HepG2 (cell line): Measurements from ENCODE around the gene MAP2K6. TPM values are rescaled to one million over a fixed set of nuclear protein-coding genes. Genes with fewer than 3 reads are reported as not detected.

Experiments
- ATAC-seq: fragments of 200-7000 bp; cut with Tn5 transposase; 3 replicates; pipeline ENCODE4 v1.9.1; 2020; ENCODE audit warnings: mild to moderate bottlenecking, moderate library complexity
- BruUV-seq: library from RNA; stranded (reverse); fragments of 400-500 nt; replicated peaks from 2 replicates; lab custom pipeline; 2021; lab: Mats Ljungman, UMichigan
- CTCF ChIA-PET: fragments of 300-600 bp; formaldehyde crosslinking; extraction: SDS; loops from one replicate; lab custom pipeline; 2021; ENCODE audit warnings: low total read pairs, inconsistent platforms, low intra/inter-chr PET ratio; lab: Yijun Ruan, JAX
- POLR2A ChIA-PET: fragments of 350-600 bp; sonication (Branson Sonifier 250); formaldehyde crosslinking; loops from one replicate; lab custom pipeline; 2020; ENCODE audit warnings: antibody characterized with exemption, inconsistent platforms; lab: Yijun Ruan, JAX
- DNase-seq: peaks from one replicate; pipeline ENCODE4 v3.0.0-alpha.2; 2015; ENCODE audit warnings: low spot score
- FAIRE-seq: peaks from 3 replicates; lab custom pipeline; 2011; peaks lifted over from hg19 to GRCh38; lab: Jason Lieb, UNC
- H2AFZ ChIP-seq: one replicate; pipeline ENCODE4 v1.6.1; 2011; ENCODE audit warnings: low read length, inconsistent platforms
- H3K27ac ChIP-seq: fragments of 300-600 bp; 3 replicates; pipeline ENCODE4 v1.8.0; 2011; ENCODE audit warnings: mixed run types, mild to moderate bottlenecking, mixed read lengths, low read length, inconsistent platforms; ENCODE audit not compliant: insufficient read depth; ENCODE audit errors: extremely low read length
- H3K27me3 ChIP-seq, 2 experiments: fragments of 200-600 bp in 1 of 2; 2 replicates in 1 of 2; 3 replicates in 1 of 2; pipeline versions ENCODE4 v1.6.0 to v1.8.0; 2011; ENCODE audit warnings: low read length in 2 of 2, mild to moderate bottlenecking in 2 of 2, moderate library complexity in 2 of 2, inconsistent platforms in 1 of 2; ENCODE audit not compliant: insufficient read depth in 2 of 2, control insufficient read depth in 1 of 2
- H3K36me3 ChIP-seq, 2 experiments: fragments of 200-600 bp in 1 of 2; replicated peaks in 1 of 2; 2 replicates in 1 of 2; 3 replicates in 1 of 2; pipeline versions ENCODE4 v1.5.1 to v1.8.0; 2011; ENCODE audit warnings: low read length in 2 of 2, inconsistent platforms in 1 of 2; ENCODE audit not compliant: insufficient read depth in 2 of 2, control insufficient read depth in 1 of 2
- H3K4me1 ChIP-seq: 2 replicates; pipeline ENCODE4 v1.5.1; 2012; ENCODE audit warnings: low read length, inconsistent platforms; ENCODE audit not compliant: insufficient read depth
- H3K4me2 ChIP-seq: 2 replicates; pipeline ENCODE4 v1.6.0; 2011; ENCODE audit warnings: low read depth, low read length, inconsistent platforms
- H3K4me3 ChIP-seq, 3 experiments: fragments of 200-600 bp in 1 of 3; sonication (generic), shearing (Covaris generic) in 1 of 3; replicated peaks in 1 of 3; 2 replicates each; pipeline ENCODE4 v1.5.1; 2011 to 2016; ENCODE audit warnings: low read length in 3 of 3, inconsistent platforms in 2 of 3, low read depth in 2 of 3, mild to moderate bottlenecking in 2 of 3, control low read depth in 1 of 3, mixed read lengths in 1 of 3; ENCODE audit not compliant: insufficient read depth in 1 of 3
- H3K79me2 ChIP-seq: one replicate; pipeline ENCODE4 v1.6.1; 2011; ENCODE audit warnings: low read length, inconsistent platforms; ENCODE audit not compliant: insufficient read depth
- H3K9ac ChIP-seq: 2 replicates; pipeline ENCODE4 v1.6.0; 2011; ENCODE audit warnings: mild to moderate bottlenecking, low read depth, low read length, inconsistent platforms; ENCODE audit not compliant: insufficient read depth
- H3K9me3 ChIP-seq: 2 replicates; pipeline ENCODE4 v1.5.1; 2012; ENCODE audit warnings: mild to moderate bottlenecking, low read length
- H4K20me1 ChIP-seq: 2 replicates; pipeline ENCODE4 v1.6.0; 2011; ENCODE audit warnings: inconsistent platforms, mild to moderate bottlenecking, low read length, moderate library complexity; ENCODE audit not compliant: insufficient read depth
- ATF6 ChIP-seq: sonication (generic); formaldehyde crosslinking; conservative IDR thresholded peaks from 2 replicates; pipeline ENCODE4 v1.4.0; 2020; ENCODE audit warnings: missing genetic modification reagents
- CAMTA2 ChIP-seq: sonication (generic); formaldehyde crosslinking; IDR thresholded peaks from 2 replicates; pipeline ENCODE4 v1.4.0; 2020; ENCODE audit warnings: mild to moderate bottlenecking, missing genetic modification reagents, borderline replicate concordance
- CEBPB ChIP-seq: IDR thresholded peaks from 2 replicates; pipeline ENCODE4 v1.6.1; 2011; ENCODE audit warnings: low read depth, low read length, improper control_type of control experiment, borderline replicate concordance
- THYN1 ChIP-seq: sonication (generic); formaldehyde crosslinking; IDR thresholded peaks from 2 replicates; pipeline ENCODE4 v1.8.1; 2023; ENCODE audit warnings: low read depth, mild to moderate bottlenecking, moderate library complexity, missing genetic modification reagents, borderline replicate concordance
- TRIM24 ChIP-seq: sonication (generic); formaldehyde crosslinking; IDR thresholded peaks from 2 replicates; pipeline ENCODE4 v1.8.0; 2022; ENCODE audit warnings: mild to moderate bottlenecking, missing genetic modification reagents
- ZMAT3 ChIP-seq: sonication (generic); formaldehyde crosslinking; conservative IDR thresholded peaks from 2 replicates; pipeline ENCODE4 v1.7.0; 2021; ENCODE audit warnings: missing genetic modification reagents
- ZNF17 ChIP-seq: sonication (generic); formaldehyde crosslinking; IDR thresholded peaks from 2 replicates; pipeline ENCODE4 v1.5.0; 2020; ENCODE audit warnings: mild to moderate bottlenecking, missing genetic modification reagents
- ZNF24 ChIP-seq: fragments of 450-650 bp; IDR thresholded peaks from 2 replicates; pipeline ENCODE4 v1.6.1; 2017; ENCODE audit warnings: antibody characterized with exemption, mild to moderate bottlenecking
- ZNF333 ChIP-seq: sonication (generic); formaldehyde crosslinking; IDR thresholded peaks from 2 replicates; pipeline ENCODE4 v1.4.0; 2020; ENCODE audit warnings: mild to moderate bottlenecking, missing genetic modification reagents, borderline replicate concordance
- ZNF432 ChIP-seq: sonication (generic); formaldehyde crosslinking; IDR thresholded peaks from 2 replicates; pipeline ENCODE4 v1.5.0; 2020; ENCODE audit warnings: missing genetic modification reagents, mild to moderate bottlenecking, borderline replicate concordance
- ZNF552 ChIP-seq: sonication (generic); formaldehyde crosslinking; IDR thresholded peaks from 2 replicates; pipeline ENCODE4 v1.9.0; 2022; ENCODE audit warnings: missing genetic modification reagents, mild to moderate bottlenecking, borderline replicate concordance
- ZNF562 ChIP-seq: sonication (generic); formaldehyde crosslinking; IDR thresholded peaks from 2 replicates; pipeline ENCODE4 v1.8.0; 2022; ENCODE audit warnings: missing genetic modification reagents, borderline replicate concordance
- WGBS: methylation state at CpG from one replicate; pipeline ENCODE4 v1.1.6; 2017; ENCODE audit warnings: low lambda C conversion rate; 5-methylcytosine and 5-hydroxymethylcytosine counted together
- in situ Hi-C: cut with HindIII; loops from 2 replicates; pipeline ENCODE4 v1.10.0; 2017; ENCODE audit warnings: low pct_unique_long_range_greater_than_20kb; ENCODE audit not compliant: extremely low pct_ligation_motif_present
- intact Hi-C: fragments of 100-400 bp; cut with micrococcal nuclease; formaldehyde crosslinking; loops from one replicate; pipeline ENCODE4 v1.10.0; 2022; ENCODE audit not compliant: unreplicated experiment
- polyA plus RNA-seq, 8 experiments: library from polyadenylated mRNA; depleted of rRNA in 3 of 8; stranded (reverse) in 7 of 8; unstranded in 1 of 8; fragments of >200 nt; fragmentation: Illumina TruSeq in 4 of 8; extraction: Trizol in 4 of 8; gene quantifications; 2 replicates each; pipeline versions ENCODE4 v1.2.1 to v1.2.3, GENCODE V29; 2011 to 2016; ENCODE audit warnings: low read depth in 4 of 8, missing spikeins in 1 of 8, mixed read lengths in 1 of 8; ENCODE audit not compliant: insufficient read depth in 1 of 8
- total RNA-seq, 5 experiments: library from RNA; depleted of rRNA; stranded (reverse); fragments of >200 nt; fragmentation: Illumina TruSeq; extraction: Trizol; gene quantifications; 2 replicates each; pipeline ENCODE4 v1.2.3, GENCODE V29; 2016; ENCODE audit warnings: low read depth in 1 of 5
- TF ChIP-seq, protein P1 (sequence below): sonication (generic); formaldehyde crosslinking; IDR thresholded peaks from 2 replicates; pipeline ENCODE4 v1.4.0; 2020; ENCODE audit warnings: mild to moderate bottlenecking, missing genetic modification reagents
- TF ChIP-seq, protein P2 (sequence below): sonication (generic); formaldehyde crosslinking; conservative IDR thresholded peaks from 2 replicates; pipeline ENCODE4 v1.8.1; 2023; ENCODE audit warnings: missing genetic modification reagents

MAP2K6 gene
- total and polyA plus RNA-seq, 2 of the 13 experiments (the other 11 are each of a cell fraction or from before 2014, with no cell fraction given), result 5.1 to 33.6 TPM

DNA sequence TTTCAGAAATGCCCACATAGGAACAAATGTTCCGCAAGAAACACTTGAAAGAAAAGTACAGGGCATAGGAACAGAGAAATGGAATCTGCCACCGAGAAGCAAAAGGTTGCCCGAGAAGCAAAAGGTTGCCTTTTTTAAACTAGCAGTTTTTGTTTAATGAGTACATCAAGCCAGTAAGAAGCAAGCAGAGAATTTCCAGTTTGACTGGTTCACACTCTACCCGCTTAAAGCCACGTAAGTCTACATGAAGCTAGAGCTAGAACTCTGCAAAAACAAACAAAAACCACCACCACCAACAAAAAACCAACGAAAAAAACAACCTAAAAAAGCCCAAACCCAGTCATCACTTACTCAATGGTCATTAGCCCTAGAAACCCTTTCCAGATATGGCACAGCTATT, 144.3 kb downstream of the MAP2K6 start:
- Histone ChIP-seq H4K20me1 (no peaks in the 10 kb centered on the region), H3K9me3 (0 out of 2 replicates have a peak, but pooled peaks cover 1% of the 10 kb centered on the region), H2AFZ (no peak overlapping the region), H3K27me3 (no peaks in the 10 kb centered on the region), H3K4me1 (no peaks in the 10 kb centered on the region), H3K4me3 (no peak overlapping the region), H3K79me2 (no peaks in the 10 kb centered on the region), H3K9ac (no peak overlapping the region), H3K27ac (no peak overlapping the region)
- DNase-seq (no peak), FAIRE-seq (no peak), ATAC-seq (no peak)
- POLR2A ChIA-PET, result no interaction called here
- intact Hi-C loops, result no loop called here
- BruUV-seq, result no TSS peak
- CTCF ChIA-PET, result no interaction called here
- in situ Hi-C loops, result no loop called here
- TF ChIP-seq, protein P1, sequence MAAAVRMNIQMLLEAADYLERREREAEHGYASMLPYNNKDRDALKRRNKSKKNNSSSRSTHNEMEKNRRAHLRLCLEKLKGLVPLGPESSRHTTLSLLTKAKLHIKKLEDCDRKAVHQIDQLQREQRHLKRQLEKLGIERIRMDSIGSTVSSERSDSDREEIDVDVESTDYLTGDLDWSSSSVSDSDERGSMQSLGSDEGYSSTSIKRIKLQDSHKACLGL (CRISPR knock-in tag), result no peak
- no peak for TF ChIP-seq TRIM24 (CRISPR knock-in tag)
- no peak for TF ChIP-seq CEBPB
- TF ChIP-seq, all 625 proteins: peak for 0
- Histone ChIP-seq H3K4me2 (no peak overlapping the region), H3K36me3 (no peaks in the 10 kb centered on the region)
- WGBS, result 65% methylated on average over 6 of the region's 6 CpGs

- ChIA-PET POLR2A (no interaction called here), CTCF (no interaction called here)
- Histone ChIP-seq H3K9ac (no peak overlapping the region), H4K20me1 (no peaks in the 10 kb centered on the region), H3K4me3 (no peak overlapping the region), H3K27me3 (no peaks in the 10 kb centered on the region), H2AFZ (no peak overlapping the region), H3K79me2 (no peaks in the 10 kb centered on the region), H3K36me3 (no peaks in the 10 kb centered on the region), H3K9me3 (no peaks in the 10 kb centered on the region), H3K4me1 (no peaks in the 10 kb centered on the region), H3K27ac (no peak overlapping the region), H3K4me2 (no peak overlapping the region)
- intact Hi-C loops (no loop called here), in situ Hi-C loops (no loop called here)
- no peak for ATAC-seq
- WGBS, result 40% methylated on average over 3 of the region's 3 CpGs
- BruUV-seq, result no TSS peak
- FAIRE-seq, result no peak
- no peak for DNase-seq
- no peak for TF ChIP-seq ZNF562
- no peak for TF ChIP-seq ZNF333
- TF ChIP-seq ZNF432 (CRISPR knock-in tag), result no peak
- TF ChIP-seq ZNF24, result no peak
- no peak for TF ChIP-seq ZNF552 (CRISPR knock-in tag)
- TF ChIP-seq, protein P2, sequence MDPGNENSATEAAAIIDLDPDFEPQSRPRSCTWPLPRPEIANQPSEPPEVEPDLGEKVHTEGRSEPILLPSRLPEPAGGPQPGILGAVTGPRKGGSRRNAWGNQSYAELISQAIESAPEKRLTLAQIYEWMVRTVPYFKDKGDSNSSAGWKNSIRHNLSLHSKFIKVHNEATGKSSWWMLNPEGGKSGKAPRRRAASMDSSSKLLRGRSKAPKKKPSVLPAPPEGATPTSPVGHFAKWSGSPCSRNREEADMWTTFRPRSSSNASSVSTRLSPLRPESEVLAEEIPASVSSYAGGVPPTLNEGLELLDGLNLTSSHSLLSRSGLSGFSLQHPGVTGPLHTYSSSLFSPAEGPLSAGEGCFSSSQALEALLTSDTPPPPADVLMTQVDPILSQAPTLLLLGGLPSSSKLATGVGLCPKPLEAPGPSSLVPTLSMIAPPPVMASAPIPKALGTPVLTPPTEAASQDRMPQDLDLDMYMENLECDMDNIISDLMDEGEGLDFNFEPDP (CRISPR knock-in tag), result no peak
- TF ChIP-seq CAMTA2 (CRISPR knock-in tag), result no peak
- TF ChIP-seq ATF6, result no peak
- TF ChIP-seq ZNF17, result no peak
- TF ChIP-seq ZMAT3 (CRISPR knock-in tag), result no peak
- no peak for TF ChIP-seq THYN1 (CRISPR knock-in tag)
Observed at GRCh38 chr17:69560987-69561441, 146.5 kb downstream of the MAP2K6 start.
